Measurements from ENCODE around the gene FTO. TPM values are rescaled to one million over a fixed set of nuclear protein-coding genes. Genes with fewer than 3 reads are reported as not detected.

Gene FTO
- total and polyA plus RNA-seq, 2 of the 13 experiments (the other 11 are each of a cell fraction or from before 2014, with no cell fraction given) = 41.6 to 55.8 TPM

DNA sequence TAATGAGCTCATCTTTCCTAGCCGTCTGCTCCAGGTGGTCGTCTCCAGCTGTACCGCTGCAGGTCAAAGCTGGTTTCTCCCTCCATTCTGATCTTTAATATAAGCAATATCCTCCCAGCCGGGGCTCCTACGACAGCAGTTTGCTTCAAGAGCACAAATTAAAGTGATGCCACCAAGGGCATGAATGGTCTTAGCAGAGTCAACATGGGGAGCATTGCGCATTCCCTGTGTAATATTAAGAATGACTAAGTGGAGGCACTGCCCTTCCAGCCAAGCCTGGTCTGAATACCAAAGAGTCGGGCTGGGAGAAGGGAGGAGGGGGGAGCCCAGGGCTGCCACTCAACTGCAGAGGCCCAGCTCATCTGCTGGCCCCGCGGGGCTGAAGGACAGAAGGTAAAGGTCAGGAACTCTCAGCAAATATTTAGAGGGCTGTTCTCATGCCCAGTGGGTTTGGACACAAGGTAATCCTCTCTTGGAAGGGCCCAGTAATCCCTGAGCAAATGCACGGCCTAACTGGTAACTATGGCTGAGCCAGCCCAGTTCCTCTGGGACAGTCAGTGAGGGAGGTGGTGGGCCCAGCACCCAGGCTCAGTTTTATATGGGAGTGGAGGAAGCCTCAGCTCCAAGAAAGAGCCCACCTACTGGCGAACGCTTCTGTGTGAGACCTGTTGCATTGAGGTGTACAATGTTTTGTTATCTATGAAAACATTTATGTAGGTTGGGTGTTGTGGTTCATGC, 461.4 kb downstream of the FTO start (continued):
- TF ChIP-seq, protein P1, sequence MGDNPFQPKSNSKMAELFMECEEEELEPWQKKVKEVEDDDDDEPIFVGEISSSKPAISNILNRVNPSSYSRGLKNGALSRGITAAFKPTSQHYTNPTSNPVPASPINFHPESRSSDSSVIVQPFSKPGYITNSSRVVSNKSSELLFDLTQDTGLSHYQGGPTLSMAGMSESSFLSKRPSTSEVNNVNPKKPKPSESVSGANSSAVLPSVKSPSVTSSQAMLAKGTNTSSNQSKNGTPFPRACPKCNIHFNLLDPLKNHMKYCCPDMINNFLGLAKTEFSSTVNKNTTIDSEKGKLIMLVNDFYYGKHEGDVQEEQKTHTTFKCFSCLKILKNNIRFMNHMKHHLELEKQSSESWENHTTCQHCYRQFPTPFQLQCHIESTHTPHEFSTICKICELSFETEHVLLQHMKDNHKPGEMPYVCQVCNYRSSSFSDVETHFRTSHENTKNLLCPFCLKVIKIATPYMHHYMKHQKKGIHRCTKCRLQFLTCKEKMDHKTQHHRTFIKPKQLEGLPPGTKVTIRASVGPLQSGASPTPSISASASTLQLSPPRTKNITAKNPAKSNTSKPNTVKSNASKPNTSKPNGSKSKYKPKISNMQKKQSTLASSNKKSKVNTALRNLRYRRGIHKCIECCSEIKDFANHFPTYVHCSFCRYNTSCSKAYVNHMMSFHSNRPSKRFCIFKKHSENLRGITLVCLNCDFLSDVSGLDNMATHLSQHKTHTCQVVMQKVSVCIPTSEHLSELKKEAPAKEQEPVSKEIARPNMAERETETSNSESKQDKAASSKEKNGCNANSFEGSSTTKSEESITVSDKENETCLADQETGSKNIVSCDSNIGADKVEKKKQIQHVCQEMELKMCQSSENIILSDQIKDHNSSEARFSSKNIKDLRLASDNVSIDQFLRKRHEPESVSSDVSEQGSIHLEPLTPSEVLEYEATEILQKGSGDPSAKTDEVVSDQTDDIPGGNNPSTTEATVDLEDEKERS (CRISPR knock-in tag; IDR thresholded peaks at IDR 0.05) = peak; percentile 95; the same call in 1 of the 2 replicates
- TF ChIP-seq ZNF124 (CRISPR knock-in tag; IDR thresholded peaks at IDR 0.05) (peak; percentile 57; the same call in 1 of the 2 replicates), RFXAP (CRISPR knock-in tag; IDR thresholded peaks at IDR 0.05; ENCODE audit: borderline replicate concordance) (peak; percentile 79; the same call in 1 of the 2 replicates), TAF1 (CRISPR knock-in tag; IDR thresholded peaks at IDR 0.05) (peak; percentile 62), XRCC5 (optimal IDR thresholded peaks at IDR 0.05; ENCODE audit: low read length) (peak; percentile 96)
- TF ChIP-seq, protein P2, sequence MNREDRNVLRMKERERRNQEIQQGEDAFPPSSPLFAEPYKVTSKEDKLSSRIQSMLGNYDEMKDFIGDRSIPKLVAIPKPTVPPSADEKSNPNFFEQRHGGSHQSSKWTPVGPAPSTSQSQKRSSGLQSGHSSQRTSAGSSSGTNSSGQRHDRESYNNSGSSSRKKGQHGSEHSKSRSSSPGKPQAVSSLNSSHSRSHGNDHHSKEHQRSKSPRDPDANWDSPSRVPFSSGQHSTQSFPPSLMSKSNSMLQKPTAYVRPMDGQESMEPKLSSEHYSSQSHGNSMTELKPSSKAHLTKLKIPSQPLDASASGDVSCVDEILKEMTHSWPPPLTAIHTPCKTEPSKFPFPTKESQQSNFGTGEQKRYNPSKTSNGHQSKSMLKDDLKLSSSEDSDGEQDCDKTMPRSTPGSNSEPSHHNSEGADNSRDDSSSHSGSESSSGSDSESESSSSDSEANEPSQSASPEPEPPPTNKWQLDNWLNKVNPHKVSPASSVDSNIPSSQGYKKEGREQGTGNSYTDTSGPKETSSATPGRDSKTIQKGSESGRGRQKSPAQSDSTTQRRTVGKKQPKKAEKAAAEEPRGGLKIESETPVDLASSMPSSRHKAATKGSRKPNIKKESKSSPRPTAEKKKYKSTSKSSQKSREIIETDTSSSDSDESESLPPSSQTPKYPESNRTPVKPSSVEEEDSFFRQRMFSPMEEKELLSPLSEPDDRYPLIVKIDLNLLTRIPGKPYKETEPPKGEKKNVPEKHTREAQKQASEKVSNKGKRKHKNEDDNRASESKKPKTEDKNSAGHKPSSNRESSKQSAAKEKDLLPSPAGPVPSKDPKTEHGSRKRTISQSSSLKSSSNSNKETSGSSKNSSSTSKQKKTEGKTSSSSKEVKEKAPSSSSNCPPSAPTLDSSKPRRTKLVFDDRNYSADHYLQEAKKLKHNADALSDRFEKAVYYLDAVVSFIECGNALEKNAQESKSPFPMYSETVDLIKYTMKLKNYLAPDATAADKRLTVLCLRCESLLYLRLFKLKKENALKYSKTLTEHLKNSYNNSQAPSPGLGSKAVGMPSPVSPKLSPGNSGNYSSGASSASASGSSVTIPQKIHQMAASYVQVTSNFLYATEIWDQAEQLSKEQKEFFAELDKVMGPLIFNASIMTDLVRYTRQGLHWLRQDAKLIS (CRISPR knock-in tag; IDR thresholded peaks at IDR 0.05) = peak; percentile 84; the same call in 1 of the 2 replicates
- TF ChIP-seq, protein P3, sequence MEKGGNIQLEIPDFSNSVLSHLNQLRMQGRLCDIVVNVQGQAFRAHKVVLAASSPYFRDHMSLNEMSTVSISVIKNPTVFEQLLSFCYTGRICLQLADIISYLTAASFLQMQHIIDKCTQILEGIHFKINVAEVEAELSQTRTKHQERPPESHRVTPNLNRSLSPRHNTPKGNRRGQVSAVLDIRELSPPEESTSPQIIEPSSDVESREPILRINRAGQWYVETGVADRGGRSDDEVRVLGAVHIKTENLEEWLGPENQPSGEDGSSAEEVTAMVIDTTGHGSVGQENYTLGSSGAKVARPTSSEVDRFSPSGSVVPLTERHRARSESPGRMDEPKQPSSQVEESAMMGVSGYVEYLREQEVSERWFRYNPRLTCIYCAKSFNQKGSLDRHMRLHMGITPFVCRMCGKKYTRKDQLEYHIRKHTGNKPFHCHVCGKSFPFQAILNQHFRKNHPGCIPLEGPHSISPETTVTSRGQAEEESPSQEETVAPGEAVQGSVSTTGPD (CRISPR knock-in tag; IDR thresholded peaks at IDR 0.05) = peak; percentile 59; the same call in 1 of the 2 replicates
- TF ChIP-seq, protein P4, sequence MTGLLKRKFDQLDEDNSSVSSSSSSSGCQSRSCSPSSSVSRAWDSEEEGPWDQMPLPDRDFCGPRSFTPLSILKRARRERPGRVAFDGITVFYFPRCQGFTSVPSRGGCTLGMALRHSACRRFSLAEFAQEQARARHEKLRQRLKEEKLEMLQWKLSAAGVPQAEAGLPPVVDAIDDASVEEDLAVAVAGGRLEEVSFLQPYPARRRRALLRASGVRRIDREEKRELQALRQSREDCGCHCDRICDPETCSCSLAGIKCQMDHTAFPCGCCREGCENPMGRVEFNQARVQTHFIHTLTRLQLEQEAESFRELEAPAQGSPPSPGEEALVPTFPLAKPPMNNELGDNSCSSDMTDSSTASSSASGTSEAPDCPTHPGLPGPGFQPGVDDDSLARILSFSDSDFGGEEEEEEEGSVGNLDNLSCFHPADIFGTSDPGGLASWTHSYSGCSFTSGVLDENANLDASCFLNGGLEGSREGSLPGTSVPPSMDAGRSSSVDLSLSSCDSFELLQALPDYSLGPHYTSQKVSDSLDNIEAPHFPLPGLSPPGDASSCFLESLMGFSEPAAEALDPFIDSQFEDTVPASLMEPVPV (CRISPR knock-in tag; IDR thresholded peaks at IDR 0.05) = no peak; the same call in 1 of the 2 replicates
- TF ChIP-seq, protein P5, sequence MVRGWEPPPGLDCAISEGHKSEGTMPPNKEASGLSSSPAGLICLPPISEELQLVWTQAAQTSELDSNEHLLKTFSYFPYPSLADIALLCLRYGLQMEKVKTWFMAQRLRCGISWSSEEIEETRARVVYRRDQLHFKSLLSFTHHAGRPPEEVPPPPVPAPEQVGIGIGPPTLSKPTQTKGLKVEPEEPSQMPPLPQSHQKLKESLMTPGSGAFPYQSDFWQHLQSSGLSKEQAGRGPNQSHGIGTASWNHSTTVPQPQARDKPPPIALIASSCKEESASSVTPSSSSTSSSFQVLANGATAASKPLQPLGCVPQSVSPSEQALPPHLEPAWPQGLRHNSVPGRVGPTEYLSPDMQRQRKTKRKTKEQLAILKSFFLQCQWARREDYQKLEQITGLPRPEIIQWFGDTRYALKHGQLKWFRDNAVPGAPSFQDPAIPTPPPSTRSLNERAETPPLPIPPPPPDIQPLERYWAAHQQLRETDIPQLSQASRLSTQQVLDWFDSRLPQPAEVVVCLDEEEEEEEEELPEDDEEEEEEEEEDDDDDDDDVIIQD (CRISPR knock-in tag; IDR thresholded peaks at IDR 0.05; ENCODE audit: low read depth) = peak; percentile 93; the same call in 1 of the 2 replicates
- TF ChIP-seq, protein P6, sequence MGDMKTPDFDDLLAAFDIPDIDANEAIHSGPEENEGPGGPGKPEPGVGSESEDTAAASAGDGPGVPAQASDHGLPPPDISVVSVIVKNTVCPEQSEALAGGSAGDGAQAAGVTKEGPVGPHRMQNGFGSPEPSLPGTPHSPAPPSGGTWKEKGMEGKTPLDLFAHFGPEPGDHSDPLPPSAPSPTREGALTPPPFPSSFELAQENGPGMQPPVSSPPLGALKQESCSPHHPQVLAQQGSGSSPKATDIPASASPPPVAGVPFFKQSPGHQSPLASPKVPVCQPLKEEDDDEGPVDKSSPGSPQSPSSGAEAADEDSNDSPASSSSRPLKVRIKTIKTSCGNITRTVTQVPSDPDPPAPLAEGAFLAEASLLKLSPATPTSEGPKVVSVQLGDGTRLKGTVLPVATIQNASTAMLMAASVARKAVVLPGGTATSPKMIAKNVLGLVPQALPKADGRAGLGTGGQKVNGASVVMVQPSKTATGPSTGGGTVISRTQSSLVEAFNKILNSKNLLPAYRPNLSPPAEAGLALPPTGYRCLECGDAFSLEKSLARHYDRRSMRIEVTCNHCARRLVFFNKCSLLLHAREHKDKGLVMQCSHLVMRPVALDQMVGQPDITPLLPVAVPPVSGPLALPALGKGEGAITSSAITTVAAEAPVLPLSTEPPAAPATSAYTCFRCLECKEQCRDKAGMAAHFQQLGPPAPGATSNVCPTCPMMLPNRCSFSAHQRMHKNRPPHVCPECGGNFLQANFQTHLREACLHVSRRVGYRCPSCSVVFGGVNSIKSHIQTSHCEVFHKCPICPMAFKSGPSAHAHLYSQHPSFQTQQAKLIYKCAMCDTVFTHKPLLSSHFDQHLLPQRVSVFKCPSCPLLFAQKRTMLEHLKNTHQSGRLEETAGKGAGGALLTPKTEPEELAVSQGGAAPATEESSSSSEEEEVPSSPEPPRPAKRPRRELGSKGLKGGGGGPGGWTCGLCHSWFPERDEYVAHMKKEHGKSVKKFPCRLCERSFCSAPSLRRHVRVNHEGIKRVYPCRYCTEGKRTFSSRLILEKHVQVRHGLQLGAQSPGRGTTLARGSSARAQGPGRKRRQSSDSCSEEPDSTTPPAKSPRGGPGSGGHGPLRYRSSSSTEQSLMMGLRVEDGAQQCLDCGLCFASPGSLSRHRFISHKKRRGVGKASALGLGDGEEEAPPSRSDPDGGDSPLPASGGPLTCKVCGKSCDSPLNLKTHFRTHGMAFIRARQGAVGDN (CRISPR knock-in tag; IDR thresholded peaks at IDR 0.05) = peak; percentile 99
